Stimulated activated CD8-positive, alpha-beta memory T cell treated with anti-CD3 and anti-CD28 coated beads, Interleukin-12 subunit alpha, Interleukin-12 subunit beta, amount 100 ng/mL, for 4 hours (primary cell): Measurements from ENCODE around the gene ORAI1.
"Not testable (repeated sequence)": the region's sequence is repeated elsewhere in the genome, so short reads cannot be mapped to it uniquely, and the experiment has no call there.

ENCODE experiments used
- DNase-seq: peaks from one replicate; pipeline ENCODE4 v3.0.0-alpha.2; 2020; ENCODE audit warnings: low read depth

The ORAI1 gene

GRCh38 chr12:121626087-121626852 is at the start of gene ORAI1:
Gene ORAI1, plus strand, starts transcription at chr12:121626530.
- peak; percentile 97 for DNase-seq

GRCh38 chr12:121576851-121577391 is 49.4 kb upstream of the ORAI1 start:
- DNase-seq, result no peak

GRCh38 chr12:121577443-121578180 is 48.7 kb upstream of the ORAI1 start:
- no peak for DNase-seq

- no peak for DNase-seq
Observed at GRCh38 chr12:121578230-121579189, 47.8 kb upstream of the ORAI1 start.

- peak; percentile 22 for DNase-seq
Observed at GRCh38 chr12:121579190-121579791, 47.0 kb upstream of the ORAI1 start.

GRCh38 chr12:121579981-121580868 is 46.1 kb upstream of the ORAI1 start:
- DNase-seq, result peak; percentile 56

- no peak for DNase-seq
Observed at GRCh38 chr12:121580959-121581685, 45.2 kb upstream of the ORAI1 start, which contains the start of gene KDM2B. Gene KDM2B, minus strand, starts transcription at chr12:121581023. Its CDS starts 112 bp downstream, at chr12:121580911.

GRCh38 chr12:121581686-121582429 is 44.5 kb upstream of the ORAI1 start:
- DNase-seq, result no peak

GRCh38 chr12:121582583-121583333 is 43.6 kb upstream of the ORAI1 start:
- DNase-seq, result no peak

- not testable (repeated sequence) for DNase-seq
Observed at GRCh38 chr12:121583334-121583661, 43.0 kb upstream of the ORAI1 start.

GRCh38 chr12:121584885-121585284 is 41.4 kb upstream of the ORAI1 start:
- not testable (repeated sequence) for DNase-seq

GRCh38 chr12:121590476-121591143 is 35.7 kb upstream of the ORAI1 start:
- DNase-seq, result peak; percentile 53

- no peak for DNase-seq
Observed at GRCh38 chr12:121592320-121592719, 34.0 kb upstream of the ORAI1 start.

GRCh38 chr12:121595520-121595919 is 30.8 kb upstream of the ORAI1 start:
- DNase-seq, result no peak

- no peak for DNase-seq
Observed at GRCh38 chr12:121596526-121596925, 29.8 kb upstream of the ORAI1 start.

- no peak for DNase-seq
Observed at GRCh38 chr12:121600702-121601336, 25.5 kb upstream of the ORAI1 start.

- DNase-seq, result no peak
Observed at GRCh38 chr12:121602766-121603165, 23.6 kb upstream of the ORAI1 start.
